AG08395 (cell line): Measurements from ENCODE around the gene NTHL1.

Source experiments
- DNase-seq: peaks from one replicate; pipeline ENCODE4 v3.0.0; 2012; ENCODE audit warnings: mixed read lengths, low spot score

NTHL1 gene

DNA sequence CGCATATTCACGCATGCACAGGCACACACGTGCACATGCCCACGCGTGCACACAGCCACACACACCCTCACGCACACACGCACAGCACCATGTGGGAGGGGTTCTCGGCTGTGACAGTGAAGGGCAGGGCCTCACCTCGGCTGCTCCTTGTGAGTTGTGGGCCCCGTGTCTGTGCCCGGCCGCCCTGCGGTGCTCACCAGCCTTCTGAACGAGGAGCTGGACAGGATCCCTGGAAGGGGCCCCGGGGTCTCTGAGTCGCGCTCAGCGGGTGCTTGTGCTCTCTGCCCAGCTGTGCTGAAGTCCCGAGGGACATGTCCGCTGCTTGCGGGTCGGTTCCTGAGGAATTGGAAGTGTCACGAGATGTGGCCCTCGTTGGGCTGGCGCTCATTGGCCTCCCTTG is 16.2 kb upstream of the NTHL1 start:
- DNase-seq, result no peak

DNA sequence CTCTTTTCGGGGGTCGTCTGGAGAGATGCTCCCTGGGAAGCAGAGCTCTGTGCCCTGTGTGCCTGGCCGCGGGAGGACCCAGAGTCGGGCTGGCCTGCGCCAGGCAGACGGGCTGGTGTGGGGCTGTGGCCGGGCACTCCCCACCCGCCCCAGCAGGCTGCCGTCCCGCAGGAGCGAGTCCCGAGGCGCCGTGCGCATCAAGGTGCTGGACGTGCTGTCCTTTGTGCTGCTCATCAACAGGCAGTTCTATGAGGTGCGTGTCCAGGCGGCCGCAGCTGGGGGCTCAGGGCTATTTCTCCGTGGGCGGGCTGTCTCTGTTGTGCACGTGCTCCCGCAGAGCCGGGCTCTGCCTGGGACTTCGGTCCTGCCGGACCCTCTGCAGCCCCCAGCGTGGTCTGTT is 15.2 kb upstream of the NTHL1 start:
- no peak for DNase-seq

DNA sequence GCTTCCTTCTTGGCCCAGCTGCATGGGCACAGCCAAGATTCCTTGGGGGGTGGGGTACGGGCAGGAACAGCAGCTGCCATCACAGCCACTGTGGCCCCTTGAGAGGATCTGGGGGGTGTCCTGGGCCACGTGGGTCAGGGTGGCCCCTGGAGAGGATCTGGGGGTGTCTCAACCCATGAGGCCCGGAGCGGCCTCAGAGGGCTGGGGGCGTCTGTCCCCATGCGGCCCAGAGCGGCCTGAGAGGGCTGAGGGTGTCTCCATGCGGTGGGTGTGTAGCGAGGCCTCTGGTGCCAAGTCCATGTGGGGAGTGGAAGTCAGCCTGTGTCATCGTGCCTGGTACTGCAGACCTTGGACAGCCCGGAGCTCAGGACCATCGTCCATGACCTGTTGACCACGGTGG is 13.9 kb upstream of the NTHL1 start:
- DNase-seq, result no peak

DNA sequence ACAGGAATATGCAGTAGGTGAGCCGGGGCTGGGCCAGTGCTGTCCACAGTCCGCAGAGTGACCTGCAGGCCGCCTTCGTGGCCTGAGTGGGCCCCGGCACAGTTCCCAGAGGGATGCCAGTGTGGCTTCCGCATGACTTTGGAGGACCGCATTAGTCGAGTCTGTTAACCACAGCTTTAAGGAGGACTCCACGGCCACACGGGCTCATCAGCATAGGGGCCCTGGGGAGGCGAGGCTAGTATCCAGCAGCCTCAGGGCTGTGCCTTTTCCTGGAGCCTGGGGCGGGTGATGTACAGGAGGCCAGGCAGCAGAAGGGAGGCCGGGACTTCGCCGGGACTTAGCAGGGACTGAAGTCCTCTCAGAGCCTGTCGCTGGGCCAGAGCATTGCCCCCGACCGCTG is 13.4 kb upstream of the NTHL1 start:
- DNase-seq, result no peak

DNA sequence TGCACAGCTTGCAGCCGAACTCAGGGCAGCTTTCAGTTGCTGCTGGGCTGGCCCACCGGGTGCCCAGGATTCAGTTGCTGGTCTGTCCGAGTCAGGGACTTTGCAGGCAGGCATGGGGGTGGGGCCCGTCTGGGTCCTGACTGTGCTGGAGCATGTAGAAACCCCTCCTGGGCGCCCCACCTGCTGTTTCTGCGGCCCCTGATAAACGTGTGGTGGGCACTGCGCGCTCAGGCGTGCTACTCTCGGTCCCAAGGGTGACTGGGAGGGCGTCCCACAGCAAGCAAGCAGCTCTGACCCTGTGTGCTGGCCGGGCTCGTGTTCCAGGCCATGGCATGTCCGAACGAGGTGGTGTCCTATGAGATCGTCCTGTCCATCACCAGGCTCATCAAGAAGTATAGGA is 12.7 kb upstream of the NTHL1 start:
- no peak for DNase-seq

DNA sequence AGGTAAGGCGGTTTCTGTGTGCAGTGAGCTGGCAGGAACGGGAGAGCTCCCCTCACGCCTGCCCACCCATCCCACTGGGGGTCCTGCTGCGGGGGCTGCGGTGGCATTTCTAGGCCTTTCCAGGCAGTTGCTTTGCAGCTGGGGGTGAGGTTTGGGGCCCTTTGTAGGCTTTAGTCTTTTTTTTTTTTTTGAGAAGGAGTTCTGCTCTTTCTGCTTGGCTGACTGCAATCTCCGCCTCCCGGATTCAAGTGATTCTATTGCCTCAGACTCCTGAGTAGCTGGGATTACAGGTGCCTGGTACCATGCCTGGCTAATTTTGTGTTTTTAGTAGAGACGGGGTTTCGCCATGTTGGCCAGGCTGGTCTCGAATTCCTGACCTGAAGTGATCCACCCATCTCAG is 11.2 kb upstream of the NTHL1 start:
- DNase-seq, result no peak

DNA sequence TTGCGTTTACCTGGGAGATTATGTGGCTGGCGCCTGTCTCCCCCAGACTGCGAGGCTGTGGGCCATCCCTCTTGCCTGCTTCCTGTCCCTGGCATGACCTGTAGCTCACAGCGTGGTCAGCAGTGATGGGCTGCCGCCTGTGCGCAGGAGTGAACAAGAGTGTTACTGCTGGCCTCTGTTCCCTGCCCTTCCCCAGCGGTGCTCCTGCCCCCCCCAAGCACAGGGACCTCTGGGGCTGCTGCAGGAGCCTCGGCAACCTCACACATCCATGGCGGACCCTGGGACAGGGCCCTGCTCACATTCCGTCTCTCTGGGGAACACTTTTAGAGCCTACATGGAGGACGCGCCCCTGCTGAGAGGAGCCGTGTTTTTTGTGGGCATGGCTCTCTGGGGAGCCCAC is 10.8 kb upstream of the NTHL1 start:
- no peak for DNase-seq

DNA sequence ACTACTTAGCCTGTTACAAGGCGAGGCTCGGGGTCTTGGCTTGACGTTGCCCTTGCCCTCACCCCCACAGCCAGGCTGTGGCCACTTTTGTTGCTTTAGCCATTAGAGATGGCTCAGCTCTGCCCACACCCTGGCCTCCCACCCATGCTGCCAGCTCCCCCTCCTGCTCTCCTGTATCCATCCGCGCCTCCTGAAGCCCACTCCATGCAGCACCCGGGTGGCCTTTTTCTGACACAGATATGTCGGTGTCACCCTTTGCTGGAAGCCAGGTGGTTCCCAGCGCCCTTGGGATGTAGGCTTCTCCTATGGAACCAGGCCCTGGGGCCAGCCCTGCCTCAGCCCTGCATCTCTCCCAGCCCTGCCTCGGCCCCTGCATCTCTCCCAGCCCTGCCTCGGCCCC is 9.8 kb upstream of the NTHL1 start:
- no peak for DNase-seq

DNA sequence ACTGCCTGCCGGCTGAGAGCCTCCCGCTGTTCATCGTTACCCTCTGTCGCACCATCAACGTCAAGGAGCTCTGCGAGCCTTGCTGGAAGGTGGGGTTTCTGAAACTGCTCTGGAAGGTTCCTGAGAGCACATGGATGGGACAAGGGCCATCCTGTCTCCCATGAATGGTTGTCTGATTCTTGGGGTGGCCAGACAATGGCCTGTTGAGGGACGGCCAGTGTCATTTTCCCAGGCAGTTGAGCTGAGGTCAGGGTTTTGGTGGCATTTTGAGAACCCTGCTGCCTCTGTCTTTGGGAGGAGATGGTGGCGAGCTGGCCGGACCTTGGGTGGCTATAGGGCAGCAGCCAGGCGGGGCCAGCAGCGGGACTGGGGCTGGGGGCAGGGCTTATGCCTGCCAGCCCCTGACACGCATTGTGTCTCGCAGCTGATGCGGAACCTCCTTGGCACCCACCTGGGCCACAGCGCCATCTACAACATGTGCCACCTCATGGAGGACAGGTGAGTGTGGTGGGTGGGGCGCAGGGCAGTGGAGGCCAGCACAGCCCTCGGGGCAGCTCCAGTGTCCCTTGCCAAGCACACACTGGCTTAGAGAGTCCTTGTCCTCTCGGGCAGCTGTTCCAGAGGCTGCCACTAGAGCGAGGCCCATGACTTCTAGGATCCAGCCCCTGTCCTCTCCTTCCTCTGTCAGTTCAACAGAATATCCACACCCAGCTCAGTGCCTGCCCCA is 9.2 kb upstream of the NTHL1 start:
- no peak for DNase-seq

DNA sequence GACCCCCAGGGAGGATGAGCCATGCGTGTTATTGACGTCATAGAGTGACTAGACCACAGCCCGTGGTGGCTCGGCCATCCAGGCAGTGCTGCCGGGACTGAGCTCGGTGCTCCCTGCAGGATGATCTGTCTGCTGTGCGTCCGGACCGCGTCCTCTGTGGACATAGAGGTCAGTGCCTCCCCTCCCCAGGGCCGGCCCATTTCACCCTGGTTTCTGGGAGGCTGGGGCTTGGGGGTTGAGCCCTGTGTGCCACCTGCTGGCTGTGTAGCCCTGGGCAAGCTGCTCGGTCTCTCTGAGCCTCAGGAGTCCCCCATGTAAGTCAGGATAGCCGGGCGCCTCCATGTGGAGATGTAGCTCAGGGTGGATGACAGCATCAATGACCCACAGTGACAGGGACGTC is 8.4 kb upstream of the NTHL1 start:
- peak; percentile 28 for DNase-seq

DNA sequence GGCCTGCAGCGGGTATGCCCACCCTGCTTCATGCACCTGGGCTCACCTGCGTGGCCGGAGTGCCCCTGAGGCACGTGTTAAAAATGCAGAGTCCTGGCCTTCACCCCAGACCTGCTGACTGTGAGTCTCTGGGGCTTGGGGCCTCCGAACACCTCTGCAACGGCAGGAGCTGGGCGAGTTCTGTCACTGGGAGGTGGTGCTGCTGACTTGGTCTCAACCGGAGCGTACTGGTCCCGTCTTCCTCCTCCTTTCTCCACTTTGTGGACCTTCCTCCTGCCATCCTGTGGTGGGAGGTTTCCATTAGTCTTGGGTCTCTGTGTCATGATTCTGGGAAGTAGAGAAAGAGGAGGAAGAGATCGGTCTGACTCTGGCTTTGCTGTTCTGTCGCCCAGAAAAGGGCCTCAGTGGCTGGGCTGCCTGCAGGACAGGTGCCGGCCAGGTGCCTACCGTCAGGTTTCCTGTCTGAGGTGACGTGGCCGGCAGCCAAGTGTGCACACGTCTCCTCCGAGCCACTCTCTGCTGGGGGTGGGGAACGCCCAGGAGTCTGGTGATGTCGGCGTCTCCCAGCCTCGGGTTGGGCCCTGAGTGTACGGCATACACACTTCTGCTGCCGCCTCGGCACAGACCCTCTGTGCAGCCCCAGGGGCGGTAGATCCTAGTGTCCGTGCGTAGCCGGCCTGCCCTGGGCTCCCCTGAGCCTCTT is 7.1 kb upstream of the NTHL1 start:
- DNase-seq, result no peak

DNA sequence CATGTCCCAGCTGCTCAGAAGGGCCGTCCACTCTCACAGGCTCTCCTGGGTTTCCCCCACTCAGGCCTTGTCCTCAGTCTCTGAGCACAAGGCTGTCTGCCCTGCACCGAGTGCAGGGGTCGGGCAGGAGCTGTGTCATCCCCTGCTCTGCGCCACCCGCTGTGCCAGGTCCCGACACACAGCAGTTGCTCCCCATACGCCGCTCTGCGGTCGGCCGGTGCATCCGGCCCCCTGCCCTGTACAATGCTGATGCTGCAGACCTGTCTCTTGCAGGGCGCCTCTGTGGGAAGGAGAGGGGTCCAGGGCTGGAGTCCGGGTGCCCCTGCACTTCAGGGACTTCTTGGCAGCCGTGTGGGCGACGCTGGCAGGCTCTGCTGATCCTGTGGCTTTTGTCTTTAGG is 6.3 kb upstream of the NTHL1 start:
- DNase-seq, result no peak

DNA sequence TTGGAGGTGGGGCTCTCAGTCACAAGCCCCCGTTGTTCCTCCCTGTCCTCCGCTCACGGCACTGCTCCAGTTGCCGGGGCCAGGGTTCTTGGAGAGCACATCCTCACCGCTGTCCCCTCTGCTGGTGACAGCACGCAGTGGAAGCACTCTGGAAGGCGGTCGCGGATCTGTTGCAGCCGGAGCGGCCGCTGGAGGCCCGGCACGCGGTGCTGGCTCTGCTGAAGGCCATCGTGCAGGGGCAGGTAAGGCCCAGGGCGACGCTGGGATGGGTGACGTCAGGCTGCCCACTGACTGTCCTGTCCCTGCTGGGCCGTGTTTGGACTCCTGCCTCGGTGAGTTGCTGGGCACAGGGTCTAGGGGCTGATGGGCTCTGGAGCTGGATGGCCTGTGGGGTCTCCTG is 5.6 kb upstream of the NTHL1 start:
- no peak for DNase-seq

DNA sequence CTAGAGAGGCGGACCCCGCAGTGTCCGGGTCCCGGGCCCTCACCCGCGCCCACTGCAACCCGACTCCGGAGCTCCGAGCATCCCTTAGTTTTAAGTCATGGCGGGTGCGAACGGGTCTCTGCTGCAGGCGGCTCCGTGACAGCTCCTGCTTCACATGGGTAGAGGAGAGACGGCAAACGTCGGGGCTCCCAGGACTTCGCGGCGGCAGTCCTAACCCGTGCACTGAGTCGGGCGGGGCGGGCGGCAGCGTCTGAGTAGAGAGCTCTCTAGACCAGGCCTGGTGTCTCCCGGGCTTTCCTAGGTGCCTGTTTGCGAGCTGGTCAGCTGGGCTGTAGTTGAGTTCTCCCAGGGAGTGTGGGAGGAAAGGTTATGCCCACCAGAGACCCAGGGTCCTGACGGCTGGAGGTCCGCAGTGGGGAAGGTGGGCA is 496 bp upstream of the NTHL1 start:
- peak; percentile 15 for DNase-seq

DNA sequence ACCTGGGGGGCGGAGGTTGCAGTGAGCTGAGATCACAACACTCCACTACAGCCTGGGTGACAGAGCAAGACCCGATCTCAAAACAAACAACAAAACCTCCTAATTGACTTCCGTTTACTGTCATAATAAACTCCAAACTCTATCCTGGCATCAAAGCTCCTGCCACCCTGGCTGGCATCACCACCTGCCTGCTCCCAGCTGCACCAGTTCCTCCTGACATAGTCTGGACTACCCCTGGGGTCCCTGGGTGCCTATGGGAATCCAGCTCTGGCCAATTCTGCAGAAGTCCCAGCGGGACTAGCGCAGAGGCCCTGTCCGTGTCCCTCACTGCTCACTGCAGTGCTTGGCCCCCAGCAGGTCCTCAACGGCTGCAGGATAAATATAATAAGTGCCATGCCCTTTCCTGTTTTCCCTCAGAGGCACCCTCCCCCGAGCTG is 723 bp downstream of the NTHL1 start:
- DNase-seq, result no peak

DNA sequence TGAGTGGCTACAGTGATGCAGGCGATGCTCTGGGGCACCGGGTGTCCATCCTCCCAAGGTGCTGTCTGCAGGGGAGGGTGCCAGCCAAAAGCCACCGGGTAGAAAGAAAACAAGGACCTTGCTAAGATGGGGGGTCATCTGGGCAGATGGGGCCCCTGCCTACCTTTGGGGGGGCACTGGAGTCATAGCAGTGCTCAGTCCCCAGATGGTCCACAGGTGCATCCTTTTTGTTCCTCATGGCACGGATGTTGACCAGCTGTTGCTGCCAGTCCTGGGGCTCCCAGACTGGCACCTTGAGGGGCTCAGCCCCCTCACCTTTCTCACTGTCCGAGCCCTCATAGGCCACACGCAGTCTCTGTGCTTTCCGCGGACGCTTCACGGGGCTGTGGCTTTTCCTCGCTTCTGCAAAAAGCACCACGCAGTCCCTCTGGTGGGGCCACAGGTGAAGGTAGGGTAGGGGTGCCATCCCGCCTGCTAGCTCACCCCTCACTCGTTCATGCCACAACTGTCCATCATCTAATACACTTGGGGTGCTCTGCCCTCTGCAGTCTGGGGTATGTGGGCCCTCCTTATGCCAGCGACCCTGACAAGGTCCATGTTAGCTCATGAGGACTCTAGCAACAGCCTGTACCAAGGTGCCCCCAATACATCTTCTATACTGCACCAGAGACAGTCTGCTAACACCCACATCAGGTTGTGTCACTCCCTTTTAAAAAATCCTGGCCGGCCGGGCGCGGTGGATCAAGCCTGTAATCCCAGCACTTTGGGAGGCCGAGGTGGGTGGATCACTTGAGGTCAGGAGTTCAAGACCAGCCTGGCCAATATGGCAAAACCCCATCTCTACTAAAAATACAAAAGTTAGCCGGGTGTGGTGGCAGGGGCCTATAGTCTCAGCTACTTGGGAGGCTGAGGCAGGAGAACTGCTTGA is 1.4 kb downstream of the NTHL1 start:
- no peak for DNase-seq

DNA sequence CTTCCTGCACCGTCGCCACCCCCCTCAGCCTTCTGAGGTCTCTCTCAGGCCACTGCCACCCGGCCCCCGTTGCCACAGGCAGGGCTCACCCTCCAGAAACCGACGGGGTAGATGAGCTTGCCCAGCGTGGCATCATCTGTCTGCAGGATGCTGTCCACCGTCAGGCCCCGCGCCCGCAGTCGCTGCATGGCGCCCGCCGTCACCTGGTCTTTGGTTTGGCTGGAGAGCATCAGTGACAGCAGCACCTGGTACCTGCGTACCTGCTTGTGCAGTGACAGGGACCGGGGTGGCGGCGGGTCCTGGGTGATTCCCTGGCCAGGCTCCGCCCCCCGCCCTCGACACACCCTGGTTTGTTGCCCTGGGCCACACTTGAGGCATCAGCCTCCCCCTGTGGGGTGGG is 3.1 kb downstream of the NTHL1 start:
- DNase-seq, result no peak

DNA sequence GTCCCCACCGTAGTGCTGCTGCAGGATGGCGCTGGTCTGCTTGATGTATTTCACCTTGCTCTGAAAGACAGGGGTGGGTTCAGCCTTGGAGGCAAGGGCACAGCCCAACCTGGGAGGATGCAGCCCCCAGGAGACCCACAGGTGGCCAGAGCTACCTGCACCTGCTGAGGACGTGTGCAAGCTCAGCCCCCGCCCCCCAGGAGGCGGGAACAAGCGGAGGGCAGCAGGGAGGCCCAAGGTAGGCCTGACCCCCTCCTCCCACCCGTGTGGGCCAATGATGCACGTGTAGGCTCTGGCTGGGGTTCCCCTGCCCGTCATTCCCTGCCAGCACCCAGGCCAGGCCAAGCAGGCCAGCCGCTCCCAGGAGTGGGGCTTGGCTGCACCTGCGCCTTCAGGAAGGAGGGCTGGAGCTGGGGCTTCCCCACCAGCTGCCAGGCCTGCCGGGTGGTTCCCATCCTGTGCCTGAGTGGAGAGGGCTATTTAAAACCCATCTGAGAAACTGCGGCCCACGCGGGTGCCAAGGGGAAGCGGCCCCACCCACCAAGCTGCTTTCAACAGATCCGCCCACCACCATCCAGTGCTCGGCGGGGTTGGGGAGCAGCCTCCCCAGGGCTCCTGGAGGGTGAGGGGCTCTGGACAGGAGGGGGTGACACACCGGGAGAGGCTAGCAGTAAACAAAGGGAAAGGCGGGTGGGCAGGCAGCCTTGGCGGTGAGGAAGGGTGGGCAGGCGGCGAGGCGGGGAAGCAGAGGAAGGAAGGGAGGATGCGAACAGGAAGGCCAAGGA is 3.8 kb downstream of the NTHL1 start:
- no peak for DNase-seq

DNA sequence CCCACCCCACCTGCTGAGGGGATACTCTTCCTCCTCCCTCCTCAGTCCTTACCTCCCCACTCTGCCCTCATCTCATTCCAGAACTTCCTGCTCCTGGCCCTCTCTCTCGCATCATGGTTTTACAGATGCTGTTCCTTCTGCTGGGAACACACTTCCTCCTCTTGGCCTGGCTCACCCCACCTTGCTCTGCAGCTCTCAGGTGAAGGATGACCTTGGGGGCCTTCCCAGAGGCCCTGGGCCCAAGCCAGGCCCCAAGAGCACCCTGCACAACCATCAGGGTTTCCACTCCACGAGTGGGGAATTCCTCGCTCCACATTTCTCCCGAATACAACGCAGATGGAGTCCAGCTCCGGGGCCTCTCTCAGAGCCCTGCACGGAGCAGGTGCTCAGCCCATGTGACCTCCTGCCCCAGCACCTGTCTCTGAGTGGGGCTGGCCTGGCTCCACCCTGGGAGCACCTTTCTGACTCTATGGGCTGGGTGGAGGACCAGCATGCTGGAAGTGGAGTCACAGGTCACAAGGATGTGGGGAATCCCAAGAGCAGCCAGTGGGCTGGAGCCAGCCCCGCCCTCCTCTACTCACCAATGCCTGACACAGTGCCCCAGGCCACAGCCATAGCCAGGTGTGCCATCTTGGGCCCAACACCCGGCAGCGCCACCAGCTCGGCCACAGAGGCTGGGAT is 4.5 kb downstream of the NTHL1 start:
- no peak for DNase-seq

DNA sequence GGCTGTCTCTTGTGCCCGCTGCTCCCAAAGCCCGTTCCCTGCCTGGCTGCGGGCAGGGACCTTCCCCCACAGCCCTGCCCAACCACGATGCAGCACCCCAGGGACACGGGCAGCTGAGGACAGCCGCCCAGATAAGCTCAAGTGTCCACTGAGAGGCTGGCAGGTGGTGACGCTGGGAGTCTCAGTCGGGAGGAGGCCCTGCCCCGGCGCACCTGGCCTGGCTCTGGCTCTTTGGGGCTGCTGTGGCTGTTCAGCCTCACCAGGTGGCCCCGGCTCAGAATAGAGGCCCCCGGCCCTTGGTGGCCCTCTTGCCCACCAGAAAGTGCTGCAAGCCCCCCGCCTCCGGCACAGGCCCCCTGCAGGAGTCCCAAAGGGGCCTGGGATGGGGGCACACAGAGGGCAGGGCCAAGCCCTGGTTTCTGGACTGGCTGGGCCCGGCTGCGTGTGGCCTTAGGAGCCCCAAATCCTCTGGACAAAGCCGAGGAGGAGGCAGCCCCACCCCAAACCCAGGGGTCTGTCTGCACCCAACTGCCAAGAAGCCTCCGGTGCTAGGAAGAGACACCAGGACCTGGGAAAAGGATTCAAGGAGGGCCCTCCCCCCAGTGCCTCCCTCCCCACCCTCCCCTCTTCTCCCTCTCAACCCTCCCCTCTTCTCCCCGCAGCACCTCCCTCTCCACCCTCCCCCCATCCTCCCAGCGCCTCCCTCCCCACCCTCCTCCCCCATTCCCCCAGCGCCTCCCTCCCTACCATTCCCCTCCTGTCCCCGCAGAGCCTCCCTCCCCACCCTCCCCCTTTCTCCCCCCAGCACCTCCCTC is 5.3 kb downstream of the NTHL1 start:
- DNase-seq, result no peak
